CMK (cell line): ENCODE results near the gene NOBOX.
"Not testable (repeated sequence)": the region's sequence is repeated elsewhere in the genome, so short reads cannot be mapped to it uniquely, and the experiment has no call there.

ENCODE experiments used
- DNase-seq: peaks from one replicate; pipeline ENCODE4 v3.0.0-alpha.2; 2010; ENCODE audit warnings: low read depth

Gene NOBOX

GRCh38 chr7:144403649-144404061 lies at the start of gene NOBOX:
Gene NOBOX, minus strand, starts transcription at chr7:144403693.
- no peak for DNase-seq

DNA sequence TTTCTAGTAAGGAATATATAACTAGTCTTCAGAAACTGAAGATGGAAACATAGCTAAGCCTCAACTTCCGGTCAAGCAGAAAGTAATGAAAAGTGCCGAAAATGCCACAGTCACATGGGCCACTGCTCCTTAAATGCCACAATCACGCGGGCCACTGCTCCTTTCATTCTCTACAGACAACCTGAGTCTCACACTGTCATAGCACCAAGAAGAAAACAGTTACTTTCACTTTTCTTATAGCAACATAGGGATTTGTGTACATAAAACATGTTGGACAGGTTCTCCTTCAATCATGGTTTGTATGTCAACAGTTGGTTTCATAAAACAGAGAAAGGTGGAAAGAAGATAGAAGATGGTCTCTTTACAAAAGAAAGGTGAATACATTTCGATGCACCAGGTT lies 48.6 kb upstream of the NOBOX start:
- DNase-seq = no peak

DNA sequence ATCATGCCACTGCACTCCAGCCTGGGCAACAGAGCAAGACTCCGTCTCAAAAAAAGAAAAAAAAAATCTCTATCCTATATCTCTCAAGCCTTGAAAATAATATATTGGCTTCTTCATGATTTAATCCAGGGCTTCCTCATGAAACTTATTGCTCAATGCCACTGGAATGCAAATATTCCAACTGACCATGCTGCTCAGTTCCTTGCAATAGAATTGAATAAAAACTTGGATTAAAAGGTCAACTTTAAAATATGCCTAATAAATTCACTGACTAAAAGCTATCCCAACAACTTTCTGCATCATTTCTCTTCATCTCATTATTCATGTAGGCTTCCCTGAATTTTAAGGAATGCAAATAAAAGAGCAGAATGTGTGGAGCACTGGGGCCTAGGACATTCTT lies 42.1 kb upstream of the NOBOX start:
- no peak for DNase-seq

- DNase-seq = no peak
Measured at GRCh38 chr7:144439717-144440205, 36.3 kb upstream of the NOBOX start.

GRCh38 chr7:144438759-144439158 lies 35.3 kb upstream of the NOBOX start:
- DNase-seq = no peak

DNA sequence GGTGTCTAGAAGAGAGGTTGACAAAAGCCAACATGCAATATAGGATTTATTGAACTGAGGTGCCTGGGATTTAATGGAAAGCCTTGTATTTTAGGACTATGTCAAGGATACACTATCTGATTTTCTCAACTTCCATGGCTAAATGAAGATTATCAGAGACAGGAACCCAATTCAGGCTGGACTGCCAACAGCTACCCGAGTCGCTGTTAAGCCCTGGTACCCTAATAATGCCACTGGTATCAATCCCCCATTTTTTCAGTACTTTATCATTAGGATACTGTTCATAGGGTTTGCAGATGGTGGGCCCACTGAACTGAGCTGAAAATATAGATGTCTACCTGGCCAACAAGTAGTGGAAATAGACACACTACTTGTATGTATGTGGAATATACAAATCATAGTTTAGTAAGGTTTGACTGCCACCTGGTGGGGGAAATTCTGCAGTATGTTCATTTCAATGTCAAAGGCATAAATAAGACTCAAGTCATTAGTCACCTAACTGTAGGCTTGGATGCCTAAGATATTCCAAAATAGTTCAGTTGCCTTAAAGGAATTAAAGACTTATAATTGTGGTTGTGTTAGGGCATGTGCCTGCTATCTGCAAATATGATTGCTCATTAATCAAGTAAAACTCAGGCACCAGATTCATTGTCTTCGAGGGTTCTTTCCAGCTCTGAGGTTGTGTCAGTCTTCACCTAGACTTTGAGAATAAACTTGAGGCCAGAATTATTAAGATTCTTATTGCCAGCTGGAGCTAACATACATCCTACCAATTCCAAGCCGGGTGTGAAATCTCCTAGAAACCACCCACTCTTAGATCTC lies 34.1 kb upstream of the NOBOX start:
- no peak for DNase-seq

DNA sequence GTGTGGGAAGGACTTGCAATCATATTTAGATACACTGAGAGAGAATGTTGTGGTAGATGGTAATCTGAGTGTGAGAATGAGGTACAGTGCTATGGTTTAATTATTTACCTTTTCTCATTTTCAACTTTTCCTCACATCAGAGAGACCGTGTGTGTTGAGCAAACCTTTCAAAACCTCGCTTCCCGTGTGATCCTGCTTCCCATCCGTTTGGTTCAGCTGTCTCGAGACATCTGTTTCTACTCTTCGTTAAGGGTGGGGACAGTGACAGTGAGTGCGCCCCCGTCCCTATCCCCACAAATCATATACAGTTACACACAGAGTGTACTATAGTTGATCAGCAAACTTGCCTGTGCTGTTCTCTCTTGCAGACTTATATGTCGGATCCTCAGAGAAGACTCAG lies 33.0 kb upstream of the NOBOX start:
- no peak for DNase-seq

- DNase-seq = no peak
Measured at GRCh38 chr7:144428431-144428830, 24.9 kb upstream of the NOBOX start.

GRCh38 chr7:144427539-144427938 lies 24.0 kb upstream of the NOBOX start:
- not testable (repeated sequence) for DNase-seq

DNA sequence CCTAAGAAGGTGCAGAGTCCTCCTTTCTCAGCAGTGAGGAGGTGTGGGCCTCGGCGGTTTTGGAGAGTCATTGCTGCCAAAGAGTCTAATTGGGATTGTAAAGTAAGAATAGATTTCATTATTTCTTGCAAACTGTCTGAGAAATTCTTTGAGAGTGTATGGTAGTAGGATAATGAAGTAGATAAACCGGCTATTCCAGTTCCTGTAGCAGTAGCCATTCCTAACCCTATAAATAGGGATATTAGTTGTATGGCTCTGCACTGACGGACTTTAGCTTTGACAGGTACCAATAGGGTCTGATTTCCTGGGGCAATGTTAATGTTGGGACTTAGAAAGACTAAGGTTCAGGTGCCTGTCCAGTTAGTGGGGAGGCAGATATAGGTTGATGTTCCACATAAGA lies 15.4 kb upstream of the NOBOX start:
- not testable (repeated sequence) for DNase-seq

DNA sequence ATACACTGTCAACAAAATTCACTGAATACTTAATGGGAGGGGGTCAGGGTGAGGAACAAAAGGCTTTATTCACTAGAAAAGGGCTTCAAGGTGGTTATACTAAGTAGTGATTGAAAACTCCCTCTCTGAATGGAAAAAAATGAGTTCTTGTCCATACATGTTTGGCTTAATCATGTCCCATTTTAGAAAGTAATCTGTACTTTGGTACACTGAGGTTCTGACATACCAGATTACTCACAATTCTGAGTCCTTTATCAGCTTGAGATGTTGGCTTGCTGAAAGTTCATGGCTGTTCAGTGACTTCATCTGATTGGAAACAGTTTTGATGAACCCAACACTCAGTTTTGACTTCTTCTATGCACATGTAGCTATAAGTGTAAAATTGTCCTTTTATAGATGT lies 12.8 kb upstream of the NOBOX start:
- DNase-seq = no peak

DNA sequence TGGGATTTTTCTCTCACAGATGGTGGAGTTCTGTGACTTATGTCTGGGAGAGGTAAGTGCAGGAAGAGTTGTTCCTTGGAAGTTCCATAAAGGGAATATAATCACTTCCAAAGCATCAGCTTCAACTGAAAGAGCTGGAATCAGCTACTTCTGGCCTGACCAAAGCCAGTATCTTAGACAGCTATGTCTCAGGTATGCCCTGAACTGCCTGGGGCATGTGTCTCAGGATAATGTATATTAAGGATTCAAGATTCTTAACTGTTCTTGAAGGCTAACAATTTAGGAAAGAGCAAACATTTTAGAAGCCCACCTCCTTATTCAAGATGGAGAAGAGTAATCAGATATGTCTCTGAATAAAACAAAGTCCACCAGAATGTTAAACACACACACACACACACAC lies 12.4 kb upstream of the NOBOX start:
- no peak for DNase-seq

GRCh38 chr7:144414815-144415214 lies 11.3 kb upstream of the NOBOX start:
- no peak for DNase-seq

GRCh38 chr7:144410441-144410840 lies 6.9 kb upstream of the NOBOX start:
- DNase-seq = no peak

DNA sequence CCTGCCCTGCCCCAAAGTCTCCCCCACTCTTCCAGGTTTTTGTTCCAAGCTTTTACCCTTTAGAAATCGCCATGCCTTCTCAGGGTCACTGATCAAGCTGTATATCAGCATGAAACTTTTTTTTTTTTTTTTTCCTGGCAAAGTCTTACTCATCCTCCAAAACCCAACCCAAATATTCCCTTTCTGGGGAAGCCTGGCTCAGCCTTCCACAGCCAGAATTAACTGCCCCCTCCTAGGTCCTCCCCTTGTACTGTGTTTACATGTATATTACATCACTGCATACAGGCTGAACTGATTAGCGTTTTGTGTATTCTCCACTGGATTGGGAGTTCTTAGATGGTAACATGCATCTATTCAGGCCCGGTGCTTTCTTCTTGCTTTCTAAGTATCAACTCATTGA lies 4.6 kb upstream of the NOBOX start:
- DNase-seq = no peak

GRCh38 chr7:144407266-144407931 lies 3.9 kb upstream of the NOBOX start:
- DNase-seq = no peak

DNA sequence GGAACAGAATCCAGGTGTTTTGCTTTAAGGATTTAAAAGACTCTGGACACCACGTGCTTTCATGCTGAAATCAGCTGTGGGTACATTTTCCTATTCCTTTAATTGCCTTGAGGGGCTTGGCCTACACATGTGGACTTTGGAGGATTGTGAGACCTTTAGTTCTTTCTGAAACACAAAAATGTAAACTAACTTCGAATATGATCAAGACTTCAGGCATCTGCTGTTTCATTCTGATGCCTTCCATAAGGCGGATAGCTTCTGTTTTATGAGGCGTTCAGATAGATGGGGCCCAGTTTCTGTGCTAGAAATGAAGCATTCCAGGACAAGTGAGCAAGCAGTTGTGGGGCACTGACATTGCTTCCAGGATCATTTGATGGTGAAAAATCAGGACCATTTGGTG lies 1.5 kb upstream of the NOBOX start:
- no peak for DNase-seq

DNA sequence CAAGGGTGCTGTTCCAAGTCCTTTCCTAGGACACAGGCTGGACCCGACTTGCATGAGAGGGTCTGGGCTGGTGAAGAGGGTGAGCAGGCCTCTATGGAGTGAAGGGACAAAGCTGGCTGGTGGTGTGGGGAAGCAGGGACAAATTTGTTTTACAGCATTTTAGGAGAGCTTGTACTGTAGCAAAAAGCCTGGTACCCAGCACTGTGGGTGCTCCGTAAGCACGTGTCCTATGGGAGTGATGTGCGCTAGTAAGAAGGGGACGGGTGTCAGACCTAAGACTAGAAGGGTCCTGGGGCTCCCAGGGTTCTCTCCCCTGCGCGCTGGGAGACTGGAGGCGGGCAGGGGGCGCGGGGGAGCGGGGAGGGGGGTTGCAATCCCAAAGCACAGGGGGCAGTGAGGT lies 391 bp downstream of the NOBOX start:
- no peak for DNase-seq

GRCh38 chr7:144401490-144401889 lies 2.0 kb downstream of the NOBOX start:
- DNase-seq = no peak

DNA sequence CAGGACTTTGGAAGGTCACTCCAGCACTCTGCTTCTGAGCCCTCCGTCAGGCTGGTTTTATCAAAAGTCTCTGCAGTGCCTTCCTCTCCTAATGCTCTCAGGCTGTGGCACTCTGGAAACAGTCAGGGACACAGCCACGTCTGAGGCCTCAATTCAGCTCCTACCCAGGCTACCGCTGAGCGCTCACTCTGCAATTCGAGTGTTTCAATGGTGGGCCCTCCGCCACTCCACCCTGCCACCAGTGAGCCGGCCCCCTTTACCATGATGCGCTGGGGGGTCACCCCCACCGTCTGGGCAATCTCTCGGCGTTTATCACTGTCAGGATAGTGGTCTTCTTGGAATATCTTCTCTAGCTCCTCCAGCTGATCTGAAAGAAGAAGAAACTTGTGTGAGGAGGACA lies 3.5 kb downstream of the NOBOX start:
- DNase-seq = no peak

DNA sequence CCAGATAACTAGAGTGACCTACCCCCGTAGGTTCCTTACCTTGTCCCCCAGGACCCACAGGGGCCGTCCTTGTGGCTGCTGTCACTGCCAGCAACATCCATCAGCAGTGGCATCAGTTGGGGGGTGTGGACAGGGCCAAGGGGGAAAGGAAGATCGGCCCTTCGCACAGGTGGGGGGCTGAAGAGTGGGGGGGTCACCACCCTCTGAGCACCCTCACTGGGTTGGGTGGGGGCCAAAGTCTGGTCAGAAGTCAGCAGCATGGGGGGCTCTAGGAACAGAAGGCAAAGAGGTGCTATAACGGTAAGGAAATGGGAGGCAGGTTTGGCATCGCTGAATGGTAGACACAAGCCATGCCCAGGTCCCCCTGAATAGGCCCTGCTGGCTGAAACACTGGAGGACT lies 4.6 kb downstream of the NOBOX start:
- DNase-seq = no peak

- no peak for DNase-seq
Measured at GRCh38 chr7:144398291-144398690, 5.2 kb downstream of the NOBOX start.

DNA sequence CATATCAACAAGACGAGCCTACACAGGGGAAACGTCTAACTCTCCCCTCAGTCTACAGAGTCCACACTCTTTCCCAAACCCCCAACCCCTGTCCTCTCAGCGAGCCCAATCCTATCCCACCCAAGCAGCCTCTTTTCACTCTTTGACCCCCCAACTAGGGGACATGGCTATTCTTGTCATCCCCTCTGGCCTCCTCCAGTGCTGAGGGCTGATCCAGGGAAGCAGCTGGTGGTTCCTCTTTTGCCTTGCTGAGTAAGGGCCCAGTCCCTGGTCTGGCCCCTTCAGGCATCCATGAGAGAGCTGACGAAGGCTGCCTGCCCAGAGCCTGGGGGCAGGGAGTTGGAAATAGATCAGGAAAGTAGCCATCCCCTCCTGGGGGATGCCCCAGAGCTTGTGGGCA lies 6.4 kb downstream of the NOBOX start:
- no peak for DNase-seq

DNA sequence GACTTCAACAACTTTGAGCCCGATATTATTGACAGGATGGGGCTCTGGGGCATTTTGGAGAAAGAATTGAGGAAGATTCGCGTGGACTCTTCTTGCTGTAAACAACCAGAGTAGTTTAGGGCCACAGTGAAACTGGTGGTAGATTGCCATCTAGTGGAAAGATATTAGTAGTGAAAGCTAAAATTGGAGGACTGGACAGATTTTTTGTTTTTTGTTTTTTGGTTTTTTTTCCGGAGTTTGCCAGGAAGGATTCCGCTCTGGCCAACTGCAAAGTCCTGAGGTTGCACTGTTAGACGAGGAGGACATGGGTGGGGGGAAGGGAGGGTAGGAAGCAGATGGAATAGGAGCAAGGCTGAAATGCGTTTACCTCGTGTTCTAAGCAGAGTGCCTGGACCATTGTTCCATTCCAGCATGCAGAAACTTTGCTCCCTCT lies 11.7 kb downstream of the NOBOX start:
- no peak for DNase-seq
